ENCODE measurements around the gene HDLBP.

HDLBP gene

DNA sequence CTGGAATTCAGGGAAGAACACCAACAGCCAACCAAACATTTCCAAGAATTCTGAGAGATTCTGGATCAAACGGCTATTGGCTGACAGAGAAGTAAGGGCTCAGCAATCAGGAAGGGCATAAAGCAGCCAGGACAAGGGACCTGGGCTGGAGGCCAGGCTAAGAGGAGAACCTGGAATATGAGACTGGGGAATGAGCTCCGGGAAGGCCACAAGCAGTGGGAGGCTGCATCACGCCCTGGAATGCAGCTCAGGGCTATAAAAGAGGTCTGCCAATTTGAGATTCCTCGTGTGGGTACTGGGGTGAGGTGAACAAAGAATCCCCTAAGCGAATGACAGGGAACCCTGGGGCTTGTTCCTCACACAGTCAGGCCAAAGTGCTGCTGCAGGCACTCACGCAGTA, 66.6 kb downstream of the HDLBP start:
- FAIRE-seq = no peak

DNA sequence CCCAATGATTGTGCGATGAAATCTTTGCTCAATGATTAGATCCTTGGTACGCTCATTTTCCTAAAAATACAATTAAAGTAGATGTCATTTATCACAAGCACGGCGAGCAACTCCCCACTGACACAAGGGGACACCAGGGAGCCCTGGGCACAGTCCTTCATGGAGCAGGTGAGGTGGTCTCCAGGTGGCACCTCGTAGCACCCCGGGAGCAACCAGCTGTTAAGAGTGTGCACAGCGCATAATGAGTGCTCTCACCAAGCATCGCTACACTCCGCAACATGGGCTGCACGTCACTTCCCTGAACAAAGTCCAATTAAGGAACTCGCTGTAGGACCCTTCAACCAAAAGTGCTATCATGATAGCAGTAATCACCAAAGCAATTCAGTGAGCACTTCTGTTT, 67.2 kb downstream of the HDLBP start:
- no peak for FAIRE-seq

DNA sequence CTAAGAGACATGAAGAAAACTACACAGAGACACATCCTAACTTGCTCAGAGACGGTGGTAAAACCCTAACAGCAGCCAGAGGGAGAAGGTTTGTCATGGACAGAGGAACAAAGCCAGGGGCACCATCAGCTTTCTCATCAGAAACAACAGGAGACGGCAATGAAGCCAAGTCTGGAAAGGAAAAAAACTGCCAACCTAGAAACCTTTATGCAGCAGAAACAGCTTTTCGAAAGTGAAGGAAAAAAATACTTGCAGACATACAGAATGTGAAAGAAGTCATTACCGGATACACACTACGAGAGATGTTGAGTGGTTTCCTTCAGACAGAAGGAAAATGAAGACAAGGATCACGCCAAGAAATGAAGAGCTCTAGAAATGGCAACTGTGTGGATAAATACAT, 71.1 kb downstream of the HDLBP start:
- FAIRE-seq = no peak

DNA sequence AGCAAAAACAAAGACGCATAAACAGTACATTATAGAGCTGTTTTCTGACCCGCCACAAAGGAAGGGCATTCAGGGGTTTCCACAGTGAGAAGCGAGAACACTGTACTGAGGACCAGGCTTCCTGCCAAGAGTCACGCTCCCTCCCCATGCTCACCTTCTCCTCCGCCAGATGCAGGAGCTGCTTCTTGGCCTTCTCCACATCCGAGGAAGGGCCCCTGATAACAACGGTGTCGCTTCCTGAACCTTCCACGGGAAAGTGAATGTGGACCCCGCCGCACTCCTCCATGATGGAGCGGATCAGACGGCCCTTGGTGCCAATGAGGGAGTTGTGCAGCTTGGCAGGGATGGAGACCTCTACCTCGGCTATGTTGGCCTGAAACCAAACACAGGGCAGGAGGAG, 73.2 kb downstream of the HDLBP start:
- FAIRE-seq = no peak

DNA sequence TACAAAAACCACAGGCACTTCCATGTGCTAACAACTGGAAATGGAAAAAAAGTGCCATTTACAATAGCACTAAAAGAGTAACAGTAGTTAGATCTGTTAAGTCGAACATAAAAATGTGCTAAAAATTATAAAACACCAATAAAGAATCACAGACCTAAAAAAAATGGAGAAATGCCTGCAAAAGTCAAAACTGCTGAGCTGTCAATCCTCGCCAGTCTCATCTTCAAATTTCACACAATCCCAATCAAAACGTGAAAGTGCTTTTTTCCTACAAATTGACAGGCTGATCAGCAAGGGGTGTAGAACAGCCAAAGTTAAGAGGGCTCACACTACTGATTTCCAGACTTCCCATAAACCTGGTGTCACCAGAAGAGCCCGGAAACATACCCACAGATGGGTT, 73.8 kb downstream of the HDLBP start:
- FAIRE-seq = no peak

DNA sequence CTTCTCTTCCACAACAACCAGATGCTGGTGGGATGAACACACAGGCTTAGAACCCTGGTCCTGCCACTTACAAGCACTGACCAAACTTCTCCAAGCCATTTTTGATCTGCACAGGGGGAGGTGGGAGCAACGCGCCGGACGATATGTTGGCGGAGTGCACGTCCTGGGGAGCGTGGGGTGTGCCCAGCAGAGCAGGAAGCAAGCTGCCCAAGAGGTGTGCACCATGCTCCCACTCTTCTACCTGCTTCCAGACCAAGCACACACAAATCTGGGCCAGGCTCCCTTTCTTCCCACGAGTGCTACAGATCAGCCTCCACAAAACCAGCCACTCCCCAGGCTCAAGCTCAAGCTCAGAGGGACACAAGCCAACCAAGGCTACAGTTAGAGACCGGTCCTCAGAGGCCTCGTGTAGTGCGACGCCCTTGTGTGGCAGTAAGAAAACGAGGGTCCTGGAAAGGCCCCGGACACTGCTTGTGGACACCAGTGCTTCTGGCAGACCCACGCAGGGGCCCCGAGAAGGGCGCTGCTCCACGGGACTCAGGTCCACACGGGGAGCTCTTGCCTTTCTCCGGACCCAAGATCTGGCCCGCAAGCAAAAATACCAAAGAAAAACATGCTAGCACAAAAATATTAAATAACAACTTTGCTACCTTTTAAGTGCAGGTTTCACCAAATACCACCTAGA, 75.0 kb downstream of the HDLBP start:
- FAIRE-seq = no peak

DNA sequence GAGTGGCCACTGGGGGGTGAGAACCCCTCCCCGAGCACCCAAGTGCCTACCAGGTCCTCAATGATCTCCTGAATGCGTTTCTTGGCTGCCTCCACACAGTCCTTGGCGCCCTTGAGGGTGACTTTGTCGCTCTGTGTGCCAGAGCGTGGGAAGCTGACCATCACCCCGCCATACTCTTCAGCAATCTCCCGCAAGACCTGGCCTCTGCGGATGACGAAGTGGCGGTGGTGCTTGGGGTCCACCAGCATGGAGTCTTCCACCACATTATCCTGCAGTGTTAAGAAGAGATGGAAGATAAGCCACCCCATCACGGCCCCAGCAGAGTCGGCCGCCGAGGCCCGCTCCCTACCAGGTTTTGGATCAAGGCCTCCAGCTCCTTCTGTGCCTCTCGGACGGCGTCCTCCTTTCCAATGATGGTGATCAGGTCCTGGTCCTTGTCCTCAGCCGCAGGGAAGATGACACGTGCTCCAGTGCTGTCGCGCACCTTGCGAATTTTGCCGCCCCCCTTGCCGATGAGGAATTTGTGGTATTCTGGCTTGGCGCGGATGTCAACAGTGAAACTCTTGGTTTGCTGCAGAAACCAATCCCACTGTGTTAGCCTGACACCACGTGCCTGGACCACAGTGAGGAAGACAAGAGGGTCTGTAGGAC, 75.8 kb downstream of the HDLBP start:
- FAIRE-seq = no peak

DNA sequence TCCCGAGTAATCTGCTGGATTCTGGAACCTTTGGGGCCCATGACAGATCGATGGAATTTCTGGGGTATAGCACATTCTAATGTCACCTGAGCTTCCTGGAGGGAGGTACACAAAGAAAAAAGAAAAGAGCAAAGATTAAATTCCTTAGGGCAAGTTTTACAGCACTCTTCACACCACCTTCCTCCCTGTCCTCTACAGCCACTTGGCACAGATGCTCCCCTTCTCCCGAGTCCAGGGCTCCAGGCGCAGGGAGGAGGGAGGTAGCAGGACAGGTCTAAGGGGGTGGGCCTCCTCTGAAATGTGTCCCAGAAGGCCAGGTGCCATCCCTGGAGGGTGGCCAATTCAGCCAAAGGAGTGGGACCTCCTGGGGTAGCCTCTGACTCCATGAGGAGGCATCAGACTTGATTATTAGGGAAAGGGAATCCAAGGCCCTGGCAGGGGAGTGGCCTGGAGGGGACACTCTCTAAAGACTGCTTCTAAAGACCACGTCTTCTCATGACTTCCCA, 76.7 kb downstream of the HDLBP start:
- FAIRE-seq = no peak

DNA sequence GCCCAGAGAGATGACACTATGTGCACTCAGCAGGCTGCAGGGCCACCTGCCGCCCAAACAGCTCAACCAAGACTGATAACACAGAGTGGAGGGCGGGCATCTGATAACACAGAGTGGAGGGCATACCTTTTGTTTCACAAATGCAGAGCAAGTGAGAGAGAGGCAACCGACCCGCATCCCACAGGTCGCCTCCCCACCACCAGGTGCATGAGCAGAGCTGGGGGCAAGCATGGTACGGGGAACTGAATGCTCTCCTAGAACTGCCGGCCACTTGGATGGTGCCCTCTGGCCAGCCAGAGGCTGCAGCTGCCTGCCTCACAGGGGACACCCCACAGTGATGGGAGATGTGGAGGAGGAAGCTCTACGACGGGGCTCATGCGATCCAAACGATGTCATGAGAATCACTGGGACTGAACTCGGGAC, 77.5 kb downstream of the HDLBP start:
- no peak for FAIRE-seq

DNA sequence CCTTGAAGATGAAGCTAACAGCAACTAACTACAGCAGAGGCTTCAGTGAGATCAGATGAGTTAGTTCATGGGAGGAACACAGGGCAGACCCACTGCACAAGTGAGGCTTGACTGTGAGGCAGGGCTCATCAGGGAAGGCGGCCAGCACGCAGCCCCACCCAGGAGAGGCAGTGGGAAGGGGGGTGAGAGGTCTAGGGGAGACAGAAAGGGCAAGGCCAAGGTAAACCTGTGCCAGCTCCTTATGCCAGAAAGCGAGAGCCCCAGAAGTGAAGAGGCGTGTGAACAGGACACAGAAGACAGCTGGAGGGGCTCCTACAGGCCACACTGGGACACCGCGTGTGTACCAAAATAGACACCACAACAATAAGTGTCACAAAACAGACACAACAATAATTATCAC, 78.4 kb downstream of the HDLBP start:
- FAIRE-seq = no peak

DNA sequence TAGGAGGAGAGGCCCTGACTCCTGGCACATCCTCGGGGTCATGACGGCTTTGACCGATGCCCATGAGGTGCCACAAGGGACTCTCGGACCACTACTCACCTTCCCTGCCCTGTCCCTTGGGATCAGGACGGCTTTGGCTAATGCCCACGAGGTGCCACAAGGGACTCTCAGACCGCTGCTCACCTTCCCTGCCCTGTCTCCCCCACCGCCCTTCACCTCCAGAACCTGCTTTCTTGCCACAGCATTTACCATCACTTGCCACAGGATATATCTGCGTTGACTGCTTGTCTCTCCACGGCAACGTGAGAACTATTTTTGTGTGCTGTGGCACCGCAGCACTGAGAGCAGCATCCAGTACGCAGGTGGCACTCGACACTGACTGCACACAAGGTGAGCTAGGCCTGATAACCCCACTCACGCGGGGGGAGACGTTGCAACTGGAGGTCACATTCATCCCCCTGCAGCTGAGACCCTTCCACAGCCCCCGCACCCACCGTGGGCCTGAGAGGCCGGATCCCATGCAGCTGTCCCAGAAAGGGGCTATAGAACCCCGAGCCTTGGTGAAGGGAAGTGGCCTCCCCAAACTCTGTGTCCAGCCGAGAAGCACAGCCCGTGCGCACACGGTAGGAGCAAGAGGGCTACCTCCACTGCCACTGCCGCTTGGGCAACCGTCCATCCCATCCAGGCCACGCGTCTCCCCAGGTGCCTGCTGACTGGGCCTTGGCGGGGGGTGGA, 79.4 kb downstream of the HDLBP start:
- no peak for FAIRE-seq

DNA sequence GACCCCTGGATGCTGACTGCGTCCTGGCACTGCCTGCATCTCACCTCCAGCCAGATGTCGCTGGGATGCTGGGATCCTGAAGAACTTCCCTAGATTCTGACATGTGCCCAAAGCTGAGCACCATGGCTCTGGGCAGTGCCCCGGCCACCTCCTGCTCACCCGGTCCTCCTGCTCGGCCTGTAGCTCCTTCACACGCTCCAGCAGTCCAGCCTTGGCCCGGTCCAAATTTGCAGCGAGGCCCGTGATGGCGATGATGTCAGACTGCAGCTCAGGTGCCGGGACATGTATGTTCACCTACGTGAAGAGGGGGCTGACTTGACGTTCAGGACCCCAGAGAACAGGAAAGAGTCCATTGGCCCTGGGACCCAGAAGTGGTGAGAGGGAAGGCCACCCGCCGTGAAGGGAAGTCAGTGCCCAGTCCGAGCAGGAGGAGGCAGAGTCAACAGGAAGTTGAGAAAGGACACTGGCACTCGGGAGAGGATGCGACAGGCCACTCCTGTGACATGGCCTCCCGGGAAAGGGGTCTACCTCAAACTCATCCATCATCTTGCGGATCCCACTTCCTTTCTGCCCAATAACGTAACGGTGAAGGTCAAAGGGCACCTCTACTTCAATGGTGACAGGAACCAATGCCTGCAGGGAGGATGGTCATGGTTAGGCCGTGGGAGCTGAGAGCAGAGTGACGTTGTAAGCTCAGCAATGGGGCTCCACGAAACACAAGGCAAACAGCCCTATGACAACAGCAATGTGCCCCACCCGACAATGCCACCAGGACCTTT, 80.3 kb downstream of the HDLBP start:
- no peak for FAIRE-seq

DNA sequence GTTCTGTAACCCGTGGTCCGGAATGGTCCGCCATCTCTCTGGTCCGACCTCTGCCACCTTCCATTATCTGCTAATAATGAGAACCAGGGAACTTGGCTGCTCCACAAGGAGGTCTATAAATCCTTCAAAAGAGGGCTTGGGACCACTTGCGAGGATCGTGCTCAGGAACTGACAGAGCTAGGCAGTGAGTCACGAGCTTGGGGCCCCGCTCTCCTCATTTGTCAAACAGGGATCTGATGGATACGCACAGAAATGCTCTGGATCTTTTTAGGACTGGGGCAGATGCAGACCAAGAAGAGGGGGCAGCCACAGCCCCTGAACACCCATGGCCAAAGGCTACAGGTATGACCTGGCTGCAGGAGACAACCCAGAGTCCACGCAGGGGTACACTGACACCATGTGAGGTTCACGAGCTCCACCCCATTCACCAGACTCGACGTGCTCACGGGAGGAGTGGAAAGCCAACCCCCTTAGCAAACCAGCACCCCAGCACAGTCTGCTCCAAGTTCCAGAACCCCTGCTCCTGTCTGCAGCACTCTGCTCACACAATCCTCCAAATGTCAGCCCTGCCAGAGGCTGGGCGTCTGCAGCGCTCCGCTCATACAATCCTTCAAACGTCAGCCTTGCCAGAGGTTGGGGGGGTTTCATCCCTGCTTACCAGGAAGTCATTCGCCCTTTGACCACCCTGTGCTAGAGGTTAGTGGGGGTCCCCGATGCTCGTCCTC, 81.2 kb downstream of the HDLBP start:
- FAIRE-seq = no peak

DNA sequence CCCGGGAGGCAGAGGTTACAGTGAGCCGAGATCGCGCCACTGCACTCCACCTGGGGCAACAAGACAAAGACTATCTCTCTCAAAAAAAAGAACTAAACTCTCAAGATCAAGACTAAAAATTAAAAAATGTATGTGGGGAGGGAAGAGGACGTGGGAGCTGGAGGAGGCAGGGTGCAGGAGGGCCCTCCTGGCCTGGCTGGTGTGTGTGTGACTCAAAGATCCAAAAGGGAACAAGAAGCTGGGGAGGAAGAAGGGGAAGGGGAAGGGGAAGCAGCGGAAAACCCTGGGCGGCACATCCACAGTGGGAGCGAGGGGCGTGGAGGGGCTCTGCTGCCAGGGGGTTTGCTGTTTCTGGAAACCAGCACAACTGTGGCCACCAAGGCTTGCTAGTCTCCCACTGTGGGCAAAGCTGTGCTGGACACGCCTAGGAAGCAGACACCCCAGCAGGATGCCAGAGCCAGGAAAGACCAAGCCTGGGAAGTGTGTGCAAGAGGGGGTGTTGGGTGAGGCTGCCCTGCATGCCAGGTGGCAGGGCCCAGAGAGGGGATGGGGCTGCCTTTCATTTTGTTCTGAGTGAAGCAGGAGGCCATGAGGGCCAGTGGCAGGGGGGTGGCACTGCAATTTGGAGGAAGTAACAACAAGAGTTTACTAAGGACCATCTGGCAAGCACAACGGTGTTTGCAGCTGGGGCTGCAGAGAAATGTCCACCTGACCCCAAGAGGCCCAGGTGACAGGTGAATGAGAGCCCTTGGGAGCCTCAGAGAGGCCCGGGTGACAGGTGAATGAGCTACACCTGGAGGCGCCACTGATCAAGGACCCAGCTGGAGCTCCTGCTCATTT, 82.5 kb downstream of the HDLBP start:
- FAIRE-seq = no peak

DNA sequence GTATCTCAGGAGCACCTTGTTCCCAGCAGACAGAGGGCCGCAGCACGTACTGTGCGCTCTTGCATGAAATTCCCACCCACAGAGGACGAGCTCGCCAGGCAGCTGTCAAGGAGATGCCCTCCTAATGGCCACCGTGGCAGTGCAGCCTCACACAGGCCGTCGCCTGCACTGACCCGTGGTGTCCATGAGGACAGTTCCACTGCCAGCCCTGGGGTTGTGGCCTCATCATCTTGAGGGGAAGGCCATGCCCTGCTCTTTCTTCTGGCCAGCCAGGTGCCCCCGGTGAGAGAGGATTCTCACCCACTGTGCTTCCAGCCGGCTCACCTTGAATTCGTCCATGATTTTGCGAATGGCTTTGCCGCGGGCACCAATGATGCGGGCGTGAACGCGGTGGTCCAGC, 85.0 kb downstream of the HDLBP start:
- FAIRE-seq = no peak

DNA sequence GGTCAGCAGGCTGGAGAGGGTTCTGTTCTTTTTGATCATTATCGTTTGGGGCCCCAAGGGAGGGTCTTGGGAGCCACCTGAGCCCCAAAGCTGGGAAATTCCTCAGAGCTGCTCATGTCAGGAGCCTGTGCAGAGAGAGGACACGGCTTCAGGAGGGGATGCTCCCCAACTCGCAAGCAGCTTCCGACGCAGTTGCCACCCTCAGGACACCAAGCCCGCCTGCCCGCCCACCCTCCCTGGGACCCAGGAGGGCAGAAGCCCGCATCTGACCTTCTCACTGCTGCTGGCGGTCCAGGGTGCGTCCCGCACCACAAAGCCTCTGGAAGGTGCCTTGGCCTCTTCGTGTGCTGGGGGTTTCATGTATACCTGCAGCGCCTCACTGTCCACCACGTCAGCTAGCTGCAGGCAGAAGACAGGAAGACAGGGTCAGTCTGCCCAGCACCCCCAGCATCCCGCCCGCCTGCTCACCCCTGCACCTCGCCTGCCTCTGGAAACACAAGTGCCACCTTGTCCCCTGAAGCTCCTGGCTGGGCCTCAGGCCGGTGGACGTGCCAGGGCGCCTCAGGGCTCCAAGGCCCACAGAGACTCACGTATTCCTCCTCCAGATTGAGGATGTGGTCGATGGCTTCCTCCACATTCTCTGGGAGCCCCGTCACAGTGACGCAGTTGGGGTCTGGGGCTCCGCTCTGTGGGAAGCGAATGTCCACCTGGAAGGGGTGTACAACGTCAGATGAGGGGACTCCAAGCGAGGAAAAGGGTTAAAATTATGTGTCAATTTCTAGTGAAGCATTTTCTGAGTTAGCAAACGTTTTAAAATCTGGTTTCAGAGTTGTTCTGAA, 85.7 kb downstream of the HDLBP start:
- no peak for FAIRE-seq

DNA sequence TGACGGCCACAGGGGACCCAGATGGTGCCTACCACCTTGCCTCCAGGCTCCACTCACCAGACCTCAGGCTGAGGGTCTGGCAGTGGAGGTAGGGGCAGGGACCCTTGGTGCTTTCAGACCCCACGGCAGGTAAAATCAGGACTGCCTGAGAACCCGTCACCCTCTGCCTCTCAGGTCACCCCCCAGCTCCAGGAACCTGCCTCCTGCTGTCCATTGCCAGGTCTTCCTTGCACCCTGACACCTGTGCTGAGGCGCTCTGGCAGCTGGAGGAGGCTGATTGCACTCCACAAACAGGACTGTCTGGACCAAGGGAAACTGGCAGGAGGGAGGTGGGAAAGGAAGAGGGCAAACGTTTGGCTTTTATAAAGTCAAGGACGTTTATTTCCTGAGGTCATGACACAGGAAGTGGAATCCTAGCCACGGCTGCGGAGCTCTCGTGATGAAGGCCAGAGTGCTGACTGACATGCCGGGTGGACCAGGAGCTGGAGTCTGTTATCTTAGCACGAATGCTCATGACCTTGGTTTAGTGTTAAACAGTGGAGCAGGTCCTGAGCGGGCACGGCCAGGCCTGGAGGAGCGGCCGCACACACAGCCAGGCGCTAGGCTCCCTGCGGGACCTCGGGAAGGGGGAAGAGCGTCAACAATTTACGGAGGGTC, 86.5 kb downstream of the HDLBP start:
- FAIRE-seq = no peak

DNA sequence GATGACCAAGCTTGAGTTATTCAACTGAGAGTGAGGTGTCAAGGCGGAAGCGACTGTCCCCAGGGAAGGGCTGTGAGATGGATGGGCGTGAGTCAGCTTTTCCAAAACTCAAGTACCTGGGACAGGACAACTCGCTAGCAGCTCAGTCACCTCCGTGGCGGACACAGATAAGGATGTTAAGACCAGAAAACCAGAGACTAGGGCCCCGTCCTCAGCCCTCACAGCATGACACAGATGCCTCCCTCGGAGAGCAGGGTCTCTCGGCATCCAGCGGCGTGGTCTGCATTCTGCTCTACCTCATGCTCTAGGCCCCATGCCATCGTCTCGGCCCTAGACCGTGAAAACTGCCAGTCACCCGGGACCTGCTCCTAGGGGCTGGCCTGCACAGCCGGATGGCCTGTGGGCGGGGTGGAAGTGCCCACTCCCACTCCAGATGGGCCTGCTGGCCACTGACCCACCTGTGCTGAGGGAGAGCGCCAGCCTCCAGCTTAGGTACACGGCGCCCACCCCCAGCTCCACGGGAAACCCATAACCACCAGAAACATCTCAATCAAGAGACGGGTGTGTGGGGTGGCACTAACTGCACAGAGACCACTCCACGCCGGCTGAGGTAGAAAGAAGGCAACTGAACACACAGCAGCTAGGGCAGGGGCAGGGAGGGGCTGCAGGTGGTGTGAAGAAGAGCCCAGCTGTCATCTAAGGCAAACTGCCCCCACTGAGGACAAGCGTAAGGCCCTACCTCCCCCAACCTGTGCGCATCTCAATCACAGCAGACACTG, 87.2 kb downstream of the HDLBP start:
- FAIRE-seq = no peak

DNA sequence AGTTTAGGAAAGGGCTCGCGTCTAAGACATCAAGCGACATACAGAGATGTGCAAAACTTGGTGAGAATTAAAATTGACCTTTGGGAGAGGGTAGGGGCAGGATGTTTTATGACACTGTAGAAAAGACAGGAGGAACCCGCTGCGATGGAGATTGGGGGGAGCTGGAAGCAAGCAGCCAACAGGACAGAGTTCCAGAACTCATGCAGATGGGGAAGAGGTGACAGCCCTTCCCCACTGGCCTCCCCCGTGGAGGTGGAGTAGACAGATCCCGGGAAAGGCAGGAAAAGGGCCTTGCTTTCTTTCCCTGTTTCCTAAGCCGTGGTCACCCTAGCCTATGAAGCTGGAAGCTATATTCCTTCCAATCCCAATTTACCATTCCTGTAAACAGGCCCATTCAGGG, 87.9 kb downstream of the HDLBP start:
- FAIRE-seq = no peak

Data from G401.6 (cell line).